Neural cell (in vitro differentiated cells): Measurements from ENCODE around the gene BMI1.

ENCODE experiments used
- EP300 ChIP-seq: fragments of 450-650 bp; conservative IDR thresholded peaks from 2 replicates; pipeline ENCODE4 v1.6.1; 2014; ENCODE audit warnings: antibody characterized with exemption, mild to moderate bottlenecking, moderate library complexity; ENCODE audit not compliant: poor library complexity, severe bottlenecking
- EZH2 ChIP-seq: fragments of 200-600, 300-800 bp; shearing (Covaris generic), sonication (generic); IDR thresholded peaks from 2 replicates; pipeline ENCODE4 v1.6.1; 2014; ENCODE audit warnings: antibody characterized with exemption, low read length, borderline replicate concordance, mild to moderate bottlenecking; ENCODE audit not compliant: insufficient read depth, poor library complexity, severe bottlenecking
- MXI1 ChIP-seq: fragments of 450-650 bp; conservative IDR thresholded peaks from 2 replicates; pipeline ENCODE4 v1.6.1; 2014; ENCODE audit warnings: antibody characterized with exemption, mild to moderate bottlenecking; ENCODE audit not compliant: poor library complexity, severe bottlenecking
- POLR2AphosphoS5 ChIP-seq: IDR thresholded peaks from 2 replicates; pipeline ENCODE4 v1.6.1; 2012
- SMC3 ChIP-seq: fragments of 450-650 bp; conservative IDR thresholded peaks from 2 replicates; pipeline ENCODE4 v1.6.1; 2014; ENCODE audit warnings: antibody characterized with exemption, mild to moderate bottlenecking, moderate library complexity; ENCODE audit not compliant: poor library complexity
- TAF1 ChIP-seq: IDR thresholded peaks from 2 replicates; pipeline ENCODE4 v1.6.1; 2012; ENCODE audit warnings: low read depth
- TF ChIP-seq, protein P1 (sequence below): fragments of 450-650 bp; IDR thresholded peaks from 2 replicates; pipeline ENCODE4 v1.5.1; 2014; ENCODE audit warnings: antibody characterized with exemption, mild to moderate bottlenecking, moderate library complexity; ENCODE audit not compliant: poor library complexity, severe bottlenecking
- TF ChIP-seq, protein P2 (sequence below): IDR thresholded peaks from 2 replicates; pipeline ENCODE4 v1.6.1; 2012; ENCODE audit warnings: borderline replicate concordance

DNA sequence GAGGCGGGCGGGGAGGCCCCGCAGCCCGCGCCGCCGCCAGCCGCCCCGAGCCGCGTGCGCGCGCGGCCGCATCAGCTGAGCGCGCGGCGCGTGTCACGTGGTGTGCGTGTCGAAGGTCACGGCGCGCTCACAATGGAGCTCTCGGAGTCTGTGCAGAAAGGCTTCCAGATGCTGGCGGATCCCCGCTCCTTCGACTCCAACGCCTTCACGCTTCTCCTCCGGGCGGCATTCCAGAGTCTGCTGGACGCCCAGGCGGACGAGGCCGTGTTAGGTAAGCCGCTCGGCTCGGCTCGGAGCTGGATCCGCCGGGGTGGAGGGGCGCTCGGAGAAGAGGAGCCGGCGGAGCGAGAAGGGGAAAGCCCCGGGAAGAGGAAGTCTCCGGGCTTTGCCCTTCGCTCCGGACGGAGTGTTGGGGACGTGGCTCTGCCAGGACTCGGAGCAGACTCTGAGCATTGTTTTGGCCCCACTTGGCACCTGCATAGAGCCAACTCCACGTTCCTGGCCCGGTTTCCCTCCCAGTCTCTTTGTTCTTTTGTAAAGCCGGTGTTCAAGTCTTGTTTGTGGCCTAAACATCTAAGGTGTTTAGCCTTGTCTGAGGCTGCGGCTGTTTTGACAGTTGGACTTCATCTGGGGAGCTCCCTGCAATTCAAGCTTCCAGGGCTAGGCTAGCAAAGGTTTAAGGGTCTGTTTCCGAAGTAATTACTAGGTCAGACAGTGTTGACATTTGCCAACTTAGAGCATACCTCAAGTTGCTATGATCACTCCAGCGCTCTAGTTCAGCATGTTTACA, 4.4 kb upstream of the BMI1 start, which contains the start of gene COMMD3:
- TF ChIP-seq, protein P1, sequence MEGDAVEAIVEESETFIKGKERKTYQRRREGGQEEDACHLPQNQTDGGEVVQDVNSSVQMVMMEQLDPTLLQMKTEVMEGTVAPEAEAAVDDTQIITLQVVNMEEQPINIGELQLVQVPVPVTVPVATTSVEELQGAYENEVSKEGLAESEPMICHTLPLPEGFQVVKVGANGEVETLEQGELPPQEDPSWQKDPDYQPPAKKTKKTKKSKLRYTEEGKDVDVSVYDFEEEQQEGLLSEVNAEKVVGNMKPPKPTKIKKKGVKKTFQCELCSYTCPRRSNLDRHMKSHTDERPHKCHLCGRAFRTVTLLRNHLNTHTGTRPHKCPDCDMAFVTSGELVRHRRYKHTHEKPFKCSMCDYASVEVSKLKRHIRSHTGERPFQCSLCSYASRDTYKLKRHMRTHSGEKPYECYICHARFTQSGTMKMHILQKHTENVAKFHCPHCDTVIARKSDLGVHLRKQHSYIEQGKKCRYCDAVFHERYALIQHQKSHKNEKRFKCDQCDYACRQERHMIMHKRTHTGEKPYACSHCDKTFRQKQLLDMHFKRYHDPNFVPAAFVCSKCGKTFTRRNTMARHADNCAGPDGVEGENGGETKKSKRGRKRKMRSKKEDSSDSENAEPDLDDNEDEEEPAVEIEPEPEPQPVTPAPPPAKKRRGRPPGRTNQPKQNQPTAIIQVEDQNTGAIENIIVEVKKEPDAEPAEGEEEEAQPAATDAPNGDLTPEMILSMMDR = no peak
- TF ChIP-seq POLR2AphosphoS5 (peak; percentile 97), MXI1 (peak; percentile 70), EZH2 (no peak), SMC3 (no peak), EP300 (peak; percentile 36), TAF1 (peak; percentile 95)
- TF ChIP-seq, protein P2, sequence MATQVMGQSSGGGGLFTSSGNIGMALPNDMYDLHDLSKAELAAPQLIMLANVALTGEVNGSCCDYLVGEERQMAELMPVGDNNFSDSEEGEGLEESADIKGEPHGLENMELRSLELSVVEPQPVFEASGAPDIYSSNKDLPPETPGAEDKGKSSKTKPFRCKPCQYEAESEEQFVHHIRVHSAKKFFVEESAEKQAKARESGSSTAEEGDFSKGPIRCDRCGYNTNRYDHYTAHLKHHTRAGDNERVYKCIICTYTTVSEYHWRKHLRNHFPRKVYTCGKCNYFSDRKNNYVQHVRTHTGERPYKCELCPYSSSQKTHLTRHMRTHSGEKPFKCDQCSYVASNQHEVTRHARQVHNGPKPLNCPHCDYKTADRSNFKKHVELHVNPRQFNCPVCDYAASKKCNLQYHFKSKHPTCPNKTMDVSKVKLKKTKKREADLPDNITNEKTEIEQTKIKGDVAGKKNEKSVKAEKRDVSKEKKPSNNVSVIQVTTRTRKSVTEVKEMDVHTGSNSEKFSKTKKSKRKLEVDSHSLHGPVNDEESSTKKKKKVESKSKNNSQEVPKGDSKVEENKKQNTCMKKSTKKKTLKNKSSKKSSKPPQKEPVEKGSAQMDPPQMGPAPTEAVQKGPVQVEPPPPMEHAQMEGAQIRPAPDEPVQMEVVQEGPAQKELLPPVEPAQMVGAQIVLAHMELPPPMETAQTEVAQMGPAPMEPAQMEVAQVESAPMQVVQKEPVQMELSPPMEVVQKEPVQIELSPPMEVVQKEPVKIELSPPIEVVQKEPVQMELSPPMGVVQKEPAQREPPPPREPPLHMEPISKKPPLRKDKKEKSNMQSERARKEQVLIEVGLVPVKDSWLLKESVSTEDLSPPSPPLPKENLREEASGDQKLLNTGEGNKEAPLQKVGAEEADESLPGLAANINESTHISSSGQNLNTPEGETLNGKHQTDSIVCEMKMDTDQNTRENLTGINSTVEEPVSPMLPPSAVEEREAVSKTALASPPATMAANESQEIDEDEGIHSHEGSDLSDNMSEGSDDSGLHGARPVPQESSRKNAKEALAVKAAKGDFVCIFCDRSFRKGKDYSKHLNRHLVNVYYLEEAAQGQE = peak; percentile 69
